Measurements from ENCODE around the gene ILF2.

The ILF2 gene

DNA sequence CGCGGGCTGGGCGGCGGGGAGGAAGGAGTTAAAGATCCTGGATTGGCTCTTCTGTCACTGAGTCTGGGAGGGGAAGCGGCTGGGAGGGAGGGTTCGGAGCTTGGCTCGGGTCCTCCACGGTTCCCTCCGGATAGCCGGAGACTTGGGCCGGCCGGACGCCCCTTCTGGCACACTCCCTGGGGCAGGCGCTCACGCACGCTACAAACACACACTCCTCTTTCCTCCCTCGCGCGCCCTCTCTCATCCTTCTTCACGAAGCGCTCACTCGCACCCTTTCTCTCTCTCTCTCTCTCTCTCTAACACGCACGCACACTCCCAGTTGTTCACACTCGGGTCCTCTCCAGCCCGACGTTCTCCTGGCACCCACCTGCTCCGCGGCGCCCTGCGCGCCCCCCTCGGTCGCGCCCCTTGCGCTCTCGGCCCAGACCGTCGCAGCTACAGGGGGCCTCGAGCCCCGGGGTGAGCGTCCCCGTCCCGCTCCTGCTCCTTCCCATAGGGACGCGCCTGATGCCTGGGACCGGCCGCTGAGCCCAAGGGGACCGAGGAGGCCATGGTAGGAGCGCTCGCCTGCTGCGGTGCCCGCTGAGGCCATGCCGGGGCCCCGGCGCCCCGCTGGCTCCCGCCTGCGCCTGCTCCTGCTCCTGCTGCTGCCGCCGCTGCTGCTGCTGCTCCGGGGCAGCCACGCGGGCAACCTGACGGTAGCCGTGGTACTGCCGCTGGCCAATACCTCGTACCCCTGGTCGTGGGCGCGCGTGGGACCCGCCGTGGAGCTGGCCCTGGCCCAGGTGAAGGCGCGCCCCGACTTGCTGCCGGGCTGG lies 7.9 kb upstream of the ILF2 start, which contains the start of gene NPR1 (continued):
- TF ChIP-seq, protein P1, sequence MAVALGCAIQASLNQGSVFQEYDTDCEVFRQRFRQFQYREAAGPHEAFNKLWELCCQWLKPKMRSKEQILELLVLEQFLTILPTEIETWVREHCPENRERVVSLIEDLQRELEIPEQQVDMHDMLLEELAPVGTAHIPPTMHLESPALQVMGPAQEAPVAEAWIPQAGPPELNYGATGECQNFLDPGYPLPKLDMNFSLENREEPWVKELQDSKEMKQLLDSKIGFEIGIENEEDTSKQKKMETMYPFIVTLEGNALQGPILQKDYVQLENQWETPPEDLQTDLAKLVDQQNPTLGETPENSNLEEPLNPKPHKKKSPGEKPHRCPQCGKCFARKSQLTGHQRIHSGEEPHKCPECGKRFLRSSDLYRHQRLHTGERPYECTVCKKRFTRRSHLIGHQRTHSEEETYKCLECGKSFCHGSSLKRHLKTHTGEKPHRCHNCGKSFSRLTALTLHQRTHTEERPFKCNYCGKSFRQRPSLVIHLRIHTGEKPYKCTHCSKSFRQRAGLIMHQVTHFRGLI (tag by site-specific recombination; IDR thresholded peaks at IDR 0.05) = no peak
- TF ChIP-seq, protein P2, sequence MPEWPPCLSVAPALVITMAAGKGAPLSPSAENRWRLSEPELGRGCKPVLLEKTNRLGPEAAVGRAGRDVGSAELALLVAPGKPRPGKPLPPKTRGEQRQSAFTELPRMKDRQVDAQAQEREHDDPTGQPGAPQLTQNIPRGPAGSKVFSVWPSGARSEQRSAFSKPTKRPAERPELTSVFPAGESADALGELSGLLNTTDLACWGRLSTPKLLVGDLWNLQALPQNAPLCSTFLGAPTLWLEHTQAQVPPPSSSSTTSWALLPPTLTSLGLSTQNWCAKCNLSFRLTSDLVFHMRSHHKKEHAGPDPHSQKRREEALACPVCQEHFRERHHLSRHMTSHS (tag by site-specific recombination; IDR thresholded peaks at IDR 0.05) = no peak
- TF ChIP-seq, protein P3, sequence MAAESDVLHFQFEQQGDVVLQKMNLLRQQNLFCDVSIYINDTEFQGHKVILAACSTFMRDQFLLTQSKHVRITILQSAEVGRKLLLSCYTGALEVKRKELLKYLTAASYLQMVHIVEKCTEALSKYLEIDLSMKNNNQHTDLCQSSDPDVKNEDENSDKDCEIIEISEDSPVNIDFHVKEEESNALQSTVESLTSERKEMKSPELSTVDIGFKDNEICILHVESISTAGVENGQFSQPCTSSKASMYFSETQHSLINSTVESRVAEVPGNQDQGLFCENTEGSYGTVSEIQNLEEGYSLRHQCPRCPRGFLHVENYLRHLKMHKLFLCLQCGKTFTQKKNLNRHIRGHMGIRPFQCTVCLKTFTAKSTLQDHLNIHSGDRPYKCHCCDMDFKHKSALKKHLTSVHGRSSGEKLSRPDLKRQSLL (tag by site-specific recombination; IDR thresholded peaks at IDR 0.05) = no peak
- TF ChIP-seq ZFHX2 (tag by site-specific recombination; conservative IDR thresholded peaks at IDR 0.05) = no peak
- TF ChIP-seq GFI1B (tag by site-specific recombination; IDR thresholded peaks at IDR 0.05) = no peak
- no peak for TF ChIP-seq ZNF701 (tag by site-specific recombination; IDR thresholded peaks at IDR 0.05)
- TF ChIP-seq, protein P4, sequence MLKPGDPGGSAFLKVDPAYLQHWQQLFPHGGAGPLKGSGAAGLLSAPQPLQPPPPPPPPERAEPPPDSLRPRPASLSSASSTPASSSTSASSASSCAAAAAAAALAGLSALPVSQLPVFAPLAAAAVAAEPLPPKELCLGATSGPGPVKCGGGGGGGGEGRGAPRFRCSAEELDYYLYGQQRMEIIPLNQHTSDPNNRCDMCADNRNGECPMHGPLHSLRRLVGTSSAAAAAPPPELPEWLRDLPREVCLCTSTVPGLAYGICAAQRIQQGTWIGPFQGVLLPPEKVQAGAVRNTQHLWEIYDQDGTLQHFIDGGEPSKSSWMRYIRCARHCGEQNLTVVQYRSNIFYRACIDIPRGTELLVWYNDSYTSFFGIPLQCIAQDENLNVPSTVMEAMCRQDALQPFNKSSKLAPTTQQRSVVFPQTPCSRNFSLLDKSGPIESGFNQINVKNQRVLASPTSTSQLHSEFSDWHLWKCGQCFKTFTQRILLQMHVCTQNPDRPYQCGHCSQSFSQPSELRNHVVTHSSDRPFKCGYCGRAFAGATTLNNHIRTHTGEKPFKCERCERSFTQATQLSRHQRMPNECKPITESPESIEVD (tag by site-specific recombination; IDR thresholded peaks at IDR 0.05) = no peak
- no peak for TF ChIP-seq ZNF239 (tag by site-specific recombination; IDR thresholded peaks at IDR 0.05)
- no peak for TF ChIP-seq ZNF112 (tag by site-specific recombination; IDR thresholded peaks at IDR 0.05)
- TF ChIP-seq ZNF274 (IDR thresholded peaks at IDR 0.05; ENCODE audit: low read length) = no peak
- no peak for TF ChIP-seq ZNF274 (tag by site-specific recombination; IDR thresholded peaks at IDR 0.05; ENCODE audit: borderline replicate concordance)
- TF ChIP-seq, protein P5, sequence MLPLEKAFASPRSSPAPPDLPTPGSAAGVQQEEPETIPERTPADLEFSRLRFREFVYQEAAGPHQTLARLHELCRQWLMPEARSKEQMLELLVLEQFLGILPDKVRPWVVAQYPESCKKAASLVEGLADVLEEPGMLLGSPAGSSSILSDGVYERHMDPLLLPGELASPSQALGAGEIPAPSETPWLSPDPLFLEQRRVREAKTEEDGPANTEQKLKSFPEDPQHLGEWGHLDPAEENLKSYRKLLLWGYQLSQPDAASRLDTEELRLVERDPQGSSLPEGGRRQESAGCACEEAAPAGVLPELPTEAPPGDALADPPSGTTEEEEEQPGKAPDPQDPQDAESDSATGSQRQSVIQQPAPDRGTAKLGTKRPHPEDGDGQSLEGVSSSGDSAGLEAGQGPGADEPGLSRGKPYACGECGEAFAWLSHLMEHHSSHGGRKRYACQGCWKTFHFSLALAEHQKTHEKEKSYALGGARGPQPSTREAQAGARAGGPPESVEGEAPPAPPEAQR (tag by site-specific recombination; IDR thresholded peaks at IDR 0.05) = no peak
- TF ChIP-seq GLI4 (tag by site-specific recombination; IDR thresholded peaks at IDR 0.05) = peak; percentile 59; the same call in 1 of the 2 replicates
- TF ChIP-seq, protein P6, sequence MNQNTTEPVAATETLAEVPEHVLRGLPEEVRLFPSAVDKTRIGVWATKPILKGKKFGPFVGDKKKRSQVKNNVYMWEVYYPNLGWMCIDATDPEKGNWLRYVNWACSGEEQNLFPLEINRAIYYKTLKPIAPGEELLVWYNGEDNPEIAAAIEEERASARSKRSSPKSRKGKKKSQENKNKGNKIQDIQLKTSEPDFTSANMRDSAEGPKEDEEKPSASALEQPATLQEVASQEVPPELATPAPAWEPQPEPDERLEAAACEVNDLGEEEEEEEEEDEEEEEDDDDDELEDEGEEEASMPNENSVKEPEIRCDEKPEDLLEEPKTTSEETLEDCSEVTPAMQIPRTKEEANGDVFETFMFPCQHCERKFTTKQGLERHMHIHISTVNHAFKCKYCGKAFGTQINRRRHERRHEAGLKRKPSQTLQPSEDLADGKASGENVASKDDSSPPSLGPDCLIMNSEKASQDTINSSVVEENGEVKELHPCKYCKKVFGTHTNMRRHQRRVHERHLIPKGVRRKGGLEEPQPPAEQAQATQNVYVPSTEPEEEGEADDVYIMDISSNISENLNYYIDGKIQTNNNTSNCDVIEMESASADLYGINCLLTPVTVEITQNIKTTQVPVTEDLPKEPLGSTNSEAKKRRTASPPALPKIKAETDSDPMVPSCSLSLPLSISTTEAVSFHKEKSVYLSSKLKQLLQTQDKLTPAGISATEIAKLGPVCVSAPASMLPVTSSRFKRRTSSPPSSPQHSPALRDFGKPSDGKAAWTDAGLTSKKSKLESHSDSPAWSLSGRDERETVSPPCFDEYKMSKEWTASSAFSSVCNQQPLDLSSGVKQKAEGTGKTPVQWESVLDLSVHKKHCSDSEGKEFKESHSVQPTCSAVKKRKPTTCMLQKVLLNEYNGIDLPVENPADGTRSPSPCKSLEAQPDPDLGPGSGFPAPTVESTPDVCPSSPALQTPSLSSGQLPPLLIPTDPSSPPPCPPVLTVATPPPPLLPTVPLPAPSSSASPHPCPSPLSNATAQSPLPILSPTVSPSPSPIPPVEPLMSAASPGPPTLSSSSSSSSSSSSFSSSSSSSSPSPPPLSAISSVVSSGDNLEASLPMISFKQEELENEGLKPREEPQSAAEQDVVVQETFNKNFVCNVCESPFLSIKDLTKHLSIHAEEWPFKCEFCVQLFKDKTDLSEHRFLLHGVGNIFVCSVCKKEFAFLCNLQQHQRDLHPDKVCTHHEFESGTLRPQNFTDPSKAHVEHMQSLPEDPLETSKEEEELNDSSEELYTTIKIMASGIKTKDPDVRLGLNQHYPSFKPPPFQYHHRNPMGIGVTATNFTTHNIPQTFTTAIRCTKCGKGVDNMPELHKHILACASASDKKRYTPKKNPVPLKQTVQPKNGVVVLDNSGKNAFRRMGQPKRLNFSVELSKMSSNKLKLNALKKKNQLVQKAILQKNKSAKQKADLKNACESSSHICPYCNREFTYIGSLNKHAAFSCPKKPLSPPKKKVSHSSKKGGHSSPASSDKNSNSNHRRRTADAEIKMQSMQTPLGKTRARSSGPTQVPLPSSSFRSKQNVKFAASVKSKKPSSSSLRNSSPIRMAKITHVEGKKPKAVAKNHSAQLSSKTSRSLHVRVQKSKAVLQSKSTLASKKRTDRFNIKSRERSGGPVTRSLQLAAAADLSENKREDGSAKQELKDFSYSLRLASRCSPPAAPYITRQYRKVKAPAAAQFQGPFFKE (tag by site-specific recombination; IDR thresholded peaks at IDR 0.05; ENCODE audit: borderline replicate concordance) = no peak
- peak; percentile 94 for TF ChIP-seq GLIS2 (tag by site-specific recombination; IDR thresholded peaks at IDR 0.05)
- TF ChIP-seq, protein P7, sequence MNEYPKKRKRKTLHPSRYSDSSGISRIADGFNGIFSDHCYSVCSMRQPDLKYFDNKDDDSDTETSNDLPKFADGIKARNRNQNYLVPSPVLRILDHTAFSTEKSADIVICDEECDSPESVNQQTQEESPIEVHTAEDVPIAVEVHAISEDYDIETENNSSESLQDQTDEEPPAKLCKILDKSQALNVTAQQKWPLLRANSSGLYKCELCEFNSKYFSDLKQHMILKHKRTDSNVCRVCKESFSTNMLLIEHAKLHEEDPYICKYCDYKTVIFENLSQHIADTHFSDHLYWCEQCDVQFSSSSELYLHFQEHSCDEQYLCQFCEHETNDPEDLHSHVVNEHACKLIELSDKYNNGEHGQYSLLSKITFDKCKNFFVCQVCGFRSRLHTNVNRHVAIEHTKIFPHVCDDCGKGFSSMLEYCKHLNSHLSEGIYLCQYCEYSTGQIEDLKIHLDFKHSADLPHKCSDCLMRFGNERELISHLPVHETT (tag by site-specific recombination; IDR thresholded peaks at IDR 0.05) = no peak
- TF ChIP-seq ZNF768 (tag by site-specific recombination; IDR thresholded peaks at IDR 0.05) = no peak
- 0 out of 2 replicates have a peak, but pooled peaks have one; percentile 27 for TF ChIP-seq ZNF133 (tag by site-specific recombination; IDR thresholded peaks at IDR 0.05)
- TF ChIP-seq ZNF521 (tag by site-specific recombination; IDR thresholded peaks at IDR 0.05) = no peak
- peak; percentile 61; the same call in 1 of the 2 replicates for TF ChIP-seq ZNF10 (tag by site-specific recombination; IDR thresholded peaks at IDR 0.05)
- TF ChIP-seq, protein P8, sequence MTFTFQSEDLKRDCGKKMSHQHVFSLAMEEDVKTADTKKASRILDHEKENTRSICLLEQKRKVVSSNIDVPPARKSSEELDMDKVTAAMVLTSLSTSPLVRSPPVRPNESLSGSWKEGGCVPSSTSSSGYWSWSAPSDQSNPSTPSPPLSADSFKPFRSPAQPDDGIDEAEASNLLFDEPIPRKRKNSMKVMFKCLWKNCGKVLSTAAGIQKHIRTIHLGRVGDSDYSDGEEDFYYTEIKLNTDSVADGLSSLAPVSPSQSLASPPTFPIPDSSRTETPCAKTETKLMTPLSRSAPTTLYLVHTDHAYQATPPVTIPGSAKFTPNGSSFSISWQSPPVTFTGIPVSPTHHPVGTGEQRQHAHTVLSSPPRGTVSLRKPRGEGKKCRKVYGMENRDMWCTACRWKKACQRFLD (tag by site-specific recombination; IDR thresholded peaks at IDR 0.05) = no peak
- TF ChIP-seq OVOL3 (tag by site-specific recombination; IDR thresholded peaks at IDR 0.05) = no peak
- TF ChIP-seq ZNF146 (tag by site-specific recombination; IDR thresholded peaks at IDR 0.05) = no peak
- TF ChIP-seq ZBTB20 (tag by site-specific recombination; IDR thresholded peaks at IDR 0.05) = peak; percentile 63; the same call in 1 of the 2 replicates
